IMR-90 (cell line): Measurements from ENCODE around the gene CAB39. TPM values are rescaled to one million over a fixed set of nuclear protein-coding genes. Genes with fewer than 3 reads are reported as not detected.
A peak's percentile ranks its signal among the peaks of the same experiment; 100 is the strongest.

Experiments used
- ATAC-seq: fragments of 200-7000 bp; cut with Tn5 transposase; 2 replicates; pipeline ENCODE4 v1.9.1; 2020; ENCODE audit warnings: low read depth, mild to moderate bottlenecking, moderate library complexity
- BruUV-seq: library from RNA; stranded (reverse); fragments of 400-500 nt; replicated peaks from 2 replicates; lab custom pipeline; 2021; lab: Mats Ljungman, UMichigan
- CTCF ChIA-PET: fragments of 300-600 bp; formaldehyde crosslinking; extraction: SDS; loops from one replicate; lab custom pipeline; 2021; ENCODE audit warnings: antibody characterized with exemption; lab: Yijun Ruan, JAX
- POLR2A ChIA-PET: fragments of 300-600 bp; sonication (Branson Sonifier 250); formaldehyde crosslinking; loops from one replicate; lab custom pipeline; 2022; ENCODE audit warnings: antibody characterized with exemption; ENCODE audit not compliant: unreplicated experiment; lab: Charles Lee
- DNase-seq: peaks from one replicate; pipeline ENCODE4 v3.0.0; 2013
- H2AFZ ChIP-seq: replicated peaks from 2 replicates; pipeline ENCODE3; 2013; ENCODE audit warnings: low read length, mild to moderate bottlenecking; ENCODE audit not compliant: poor library complexity
- H2AK5ac ChIP-seq: 2 replicates; pipeline ENCODE4 v1.6.1; 2013; ENCODE audit warnings: low read depth, low read length, inconsistent platforms
- H2AK9ac ChIP-seq: replicated peaks from 2 replicates; pipeline ENCODE3; 2013; ENCODE audit warnings: mild to moderate bottlenecking, low read depth, low read length, moderate library complexity; ENCODE audit not compliant: poor library complexity
- H2BK120ac ChIP-seq: 2 replicates; pipeline ENCODE4 v1.6.1; 2013; ENCODE audit warnings: low read depth, low read length, inconsistent platforms
- H2BK15ac ChIP-seq: 3 replicates; pipeline ENCODE4 v1.6.1; 2013; ENCODE audit warnings: low read depth, low read length, inconsistent platforms
- H2BK20ac ChIP-seq: 2 replicates; pipeline ENCODE4 v1.6.1; 2013; ENCODE audit warnings: low read depth, mild to moderate bottlenecking, inconsistent platforms, low read length, moderate library complexity
- H2BK5ac ChIP-seq: 2 replicates; pipeline ENCODE4 v1.6.1; 2013; ENCODE audit warnings: mild to moderate bottlenecking, low read depth, low read length, inconsistent platforms; ENCODE audit not compliant: poor library complexity, severe bottlenecking
- H3K14ac ChIP-seq: replicated peaks from 2 replicates; pipeline ENCODE4 v1.6.1; 2013; ENCODE audit warnings: low read depth, low read length, inconsistent platforms
- H3K18ac ChIP-seq: 2 replicates; pipeline ENCODE4 v1.6.1; 2013; ENCODE audit warnings: low read depth, low read length, control low read depth
- H3K23ac ChIP-seq: 2 replicates; pipeline ENCODE4 v1.6.1; 2013; ENCODE audit warnings: low read depth, low read length, inconsistent platforms
- H3K27ac ChIP-seq: 2 replicates; pipeline ENCODE4 v1.5.1; 2013; ENCODE audit warnings: mild to moderate bottlenecking, control low read depth, low read length; ENCODE audit not compliant: insufficient read depth
- H3K27me3 ChIP-seq: 2 replicates; pipeline ENCODE4 v1.6.1; 2013; ENCODE audit warnings: low read length; ENCODE audit not compliant: control insufficient read depth, insufficient read depth
- H3K36me3 ChIP-seq: 2 replicates; pipeline ENCODE4 v1.6.1; 2013; ENCODE audit warnings: low read length, mixed read lengths; ENCODE audit not compliant: control insufficient read depth, insufficient read depth
- H3K4ac ChIP-seq: 2 replicates; pipeline ENCODE4 v1.6.1; 2013; ENCODE audit warnings: low read depth, low read length, inconsistent platforms
- H3K4me1 ChIP-seq: 2 replicates; pipeline ENCODE4 v1.6.1; 2013; ENCODE audit warnings: low read length, mixed read lengths; ENCODE audit not compliant: control insufficient read depth, insufficient read depth
- H3K4me2 ChIP-seq: 2 replicates; pipeline ENCODE4 v1.6.1; 2013; ENCODE audit warnings: low read depth, mild to moderate bottlenecking, control low read depth, low read length, moderate library complexity
- H3K4me3 ChIP-seq: 2 replicates; pipeline ENCODE4 v1.5.1; 2013; ENCODE audit warnings: low read depth, mild to moderate bottlenecking, control low read depth, low read length, moderate library complexity; ENCODE audit not compliant: insufficient read depth
- H3K56ac ChIP-seq: 2 replicates; pipeline ENCODE4 v1.6.1; 2013; ENCODE audit warnings: low read length, inconsistent platforms; ENCODE audit not compliant: insufficient read depth; ENCODE audit errors: extremely low read depth
- H3K79me1 ChIP-seq, 2 experiments: 2 replicates each; pipeline ENCODE4 v1.6.1; 2013; ENCODE audit warnings: low read length in 2 of 2, inconsistent platforms in 1 of 2, low read depth in 1 of 2
- H3K9ac ChIP-seq: 2 replicates; pipeline ENCODE4 v1.6.1; 2013; ENCODE audit warnings: low read depth, low read length, control low read depth
- H3K9me1 ChIP-seq: 2 replicates; pipeline ENCODE4 v1.6.1; 2013; ENCODE audit warnings: low read length, inconsistent platforms; ENCODE audit not compliant: insufficient read depth
- H3K9me3 ChIP-seq: 2 replicates; pipeline ENCODE4 v1.6.1; 2013; ENCODE audit warnings: low read length; ENCODE audit not compliant: control insufficient read depth, insufficient read depth
- H4K20me1 ChIP-seq: 2 replicates; pipeline ENCODE4 v1.6.1; 2013; ENCODE audit warnings: low read length, inconsistent platforms; ENCODE audit not compliant: insufficient read depth
- H4K5ac ChIP-seq: 2 replicates; pipeline ENCODE4 v1.6.1; 2013; ENCODE audit warnings: mild to moderate bottlenecking, low read depth, low read length, control low read depth
- H4K8ac ChIP-seq, 2 experiments: 2 replicates each; pipeline ENCODE4 v1.6.1; 2013; ENCODE audit warnings: low read depth in 2 of 2, low read length in 2 of 2, control low read depth in 1 of 2, inconsistent platforms in 1 of 2
- H4K91ac ChIP-seq: 2 replicates; pipeline ENCODE4 v1.6.1; 2013; ENCODE audit warnings: low read depth, low read length, inconsistent platforms; ENCODE audit not compliant: insufficient read depth
- RAD21 ChIP-seq: IDR thresholded peaks from 2 replicates; pipeline ENCODE4 v1.6.1; 2012; ENCODE audit warnings: low read length, improper control_type of control experiment
- RCOR1 ChIP-seq: IDR thresholded peaks from 2 replicates; pipeline ENCODE4 v1.6.1; 2012; ENCODE audit warnings: mild to moderate bottlenecking, low read length, improper control_type of control experiment; ENCODE audit not compliant: insufficient replicate concordance
- WGBS, 2 experiments: methylation state at CpG; one replicate each; pipeline versions ENCODE4 v1.1.5 to v1.1.7; 2013; ENCODE audit warnings: missing lambda C conversion rate in 2 of 2; ENCODE audit not compliant: insufficient read length in 1 of 2; ENCODE audit errors: extremely low coverage in 2 of 2; 5-methylcytosine and 5-hydroxymethylcytosine counted together
- dilution Hi-C: fragments of 300-500 bp; cut with HindIII; formaldehyde crosslinking; loops from one replicate; pipeline ENCODE4 v1.14.3; 2018; ENCODE audit warnings: low sequenced_read_pairs; ENCODE audit not compliant: unreplicated experiment
- in situ Hi-C: fragments of 300-500 bp; cut with MboI; formaldehyde crosslinking; loops from 3 replicates; pipeline ENCODE4 v1.14.3; 2019; ENCODE audit warnings: low sequenced_read_pairs, inconsistent platforms, mixed read lengths
- intact Hi-C: fragments of 100-400 bp; cut with micrococcal nuclease; formaldehyde crosslinking; loops from 2 replicates; pipeline ENCODE4 v1.10.0; 2022
- polyA plus RNA-seq, 3 experiments: library from polyadenylated mRNA; depleted of rRNA; stranded (reverse); fragments of >200 nt; gene quantifications; 2 replicates each; pipeline ENCODE4 v1.2.3, GENCODE V29; 2012; ENCODE audit warnings: low replicate concordance in 1 of 3
- total RNA-seq: library from RNA; depleted of rRNA; stranded (reverse); fragments of >200 nt; gene quantifications from 2 replicates; pipeline ENCODE4 v1.2.3, GENCODE V29; 2012

CAB39 gene
- total and polyA plus RNA-seq, 2 of the 4 experiments (the other 2 are of a cell fraction): 38.2 to 71.7 TPM

GRCh38 chr2:230797515-230798495 is 85.2 kb downstream of the CAB39 start:
- H3K4me3 ChIP-seq: no peak overlapping the region
- H3K27me3 ChIP-seq: no peaks in the 10 kb centered on the region
- peak overlapping the region; percentile 34; the same call in 1 of the 2 replicates for H3K4me2 ChIP-seq
- H2BK20ac ChIP-seq: peak overlapping the region; percentile 68; the same call in 1 of the 2 replicates
- peaks cover 23% of the 10 kb centered on the region for H3K4me1 ChIP-seq
- TF ChIP-seq RAD21: peak; percentile 15; the same call in 1 of the 2 replicates
- TF ChIP-seq RCOR1: no peak
- H4K20me1 ChIP-seq: peaks cover 4% of the 10 kb centered on the region; the same call in 1 of the 2 replicates
- no TSS peak for BruUV-seq
- H3K18ac ChIP-seq: peak overlapping the region; percentile 72; the same call in 1 of the 2 replicates
- H2BK15ac ChIP-seq: peak overlapping the region; percentile 12; the same call in 2 of the 3 replicates
- ATAC-seq: peak; percentile 5; the same call in 1 of the 2 replicates
- peak overlapping the region; percentile 65 for H3K4ac ChIP-seq
- peak overlapping the region; percentile 67 for H3K23ac ChIP-seq
- peak overlapping the region; percentile 84 for H2AK5ac ChIP-seq
- H4K5ac ChIP-seq: 0 out of 2 replicates have a peak overlapping the region, but pooled peaks have one; percentile 7
- peak; percentile 87 for DNase-seq
- in situ Hi-C loops: no loop called here
- intact Hi-C loops: loop anchor here (2.0 to 5.0 kb wide), 5 partner anchors 166 to 791 kb away; partner anchors contain the start of gene SP100
- H2AK9ac ChIP-seq: no peak overlapping the region
- peak overlapping the region in 1 of 2 experiments; percentile 67; a peak in 2 of 4 replicates for H4K8ac ChIP-seq
- dilution Hi-C loops: no loop called here
- WGBS, 2 experiments: 70% methylated on average over 4 of the region's 8 CpGs; no CpG with 5 or more reads in 1 of the 2 experiments
- H3K14ac ChIP-seq: peak overlapping the region; percentile 90
- H3K9me1 ChIP-seq: peaks cover 8% of the 10 kb centered on the region
- no peaks in the 10 kb centered on the region for H3K9me3 ChIP-seq
- peak overlapping the region; percentile 37; the same call in 1 of the 2 replicates for H2BK120ac ChIP-seq
- ChIA-PET POLR2A (interaction anchor here (0.5 to 1.6 kb wide), 3 partner anchors 84 to 363 kb away, joined by 3 to 7 read pairs (median 3); partner anchors contain the start of gene CAB39), CTCF (interaction anchor here (0.6 to 1.7 kb wide), 18 partner anchors 12 to 304 kb away, joined by 3 to 11 read pairs (median 3); no protein-coding TSS in a partner anchor)
- no peak overlapping the region for H2AFZ ChIP-seq
- peaks cover 11% of the 10 kb centered on the region for H3K36me3 ChIP-seq
- no peak overlapping the region for H3K9ac ChIP-seq
- peak overlapping the region; percentile 43 for H2BK5ac ChIP-seq
- peaks cover 33 to 68% of the 10 kb centered on the region in 2 experiments for H3K79me1 ChIP-seq
- peak overlapping the region; percentile 37 for H4K91ac ChIP-seq
- H3K27ac ChIP-seq: peak overlapping the region; percentile 30
- H3K56ac ChIP-seq: no peak overlapping the region; the same call in 1 of the 2 replicates
